ENCODE data around the gene TTC24. TPM values are rescaled to one million over a fixed set of nuclear protein-coding genes. Genes with fewer than 3 reads are reported as not detected.

The TTC24 gene
- total RNA-seq, 4 donors from 2014 or later = not detected

- Histone ChIP-seq H3K36me3 (peaks cover 0 to 40% (median 0%) of the 10 kb centered on the region in 3 donors), H3K9me3 (no peaks in the 10 kb centered on the region), H3K4me3 (no peak overlapping the region), H3K4me1 (peaks cover 0 to 4% (median 2%) of the 10 kb centered on the region in 4 donors), H3K27me3 (no peaks in the 10 kb centered on the region), H3K27ac (no peak overlapping the region)
- no peak for DNase-seq
- no peak for TF ChIP-seq CTCF (IDR thresholded peaks at IDR 0.05)
- no peak for TF ChIP-seq POLR2A (IDR thresholded peaks at IDR 0.05)
These were observed 13.6 kb downstream of the TTC24 start for GRCh38 chr1:156592910-156593660.

GRCh38 chr1:156593661-156593989, 14.1 kb downstream of the TTC24 start:
- peaks cover 0 to 44% (median 0%) of the 10 kb centered on the region in 3 donors for H3K36me3 ChIP-seq

GRCh38 chr1:156594190-156594589, 14.7 kb downstream of the TTC24 start:
- Histone ChIP-seq H3K4me1 (peaks cover 0 to 4% (median 2%) of the 10 kb centered on the region in 4 donors), H3K36me3 (peaks cover 0 to 44% (median 0%) of the 10 kb centered on the region in 3 donors), H3K4me3 (no peak overlapping the region), H3K27ac (no peak overlapping the region), H3K27me3 (no peaks in the 10 kb centered on the region), H3K9me3 (no peaks in the 10 kb centered on the region)
- DNase-seq = no peak
- no peak for TF ChIP-seq CTCF (IDR thresholded peaks at IDR 0.05)
- no peak for TF ChIP-seq POLR2A (IDR thresholded peaks at IDR 0.05)

More at GRCh38 chr1:156593661-156593989, 14.1 kb downstream of the TTC24 start:
- H3K4me1 ChIP-seq = peaks cover 0 to 4% (median 2%) of the 10 kb centered on the region in 4 donors
- no peaks in the 10 kb centered on the region for H3K9me3 ChIP-seq
- no peak for DNase-seq
- H3K27me3 ChIP-seq = no peaks in the 10 kb centered on the region
- TF ChIP-seq CTCF (IDR thresholded peaks at IDR 0.05) (no peak), POLR2A (IDR thresholded peaks at IDR 0.05) (no peak)
- no peak overlapping the region for H3K4me3 ChIP-seq
- H3K27ac ChIP-seq = no peak overlapping the region

GRCh38 chr1:156595016-156595415, 15.5 kb downstream of the TTC24 start:
- DNase-seq = no peak
- Histone ChIP-seq H3K27ac (no peak overlapping the region), H3K4me1 (peaks cover 0 to 8% (median 2%) of the 10 kb centered on the region in 4 donors), H3K27me3 (no peaks in the 10 kb centered on the region), H3K4me3 (no peak overlapping the region), H3K36me3 (peaks cover 0 to 44% (median 0%) of the 10 kb centered on the region in 3 donors), H3K9me3 (no peaks in the 10 kb centered on the region)
- TF ChIP-seq POLR2A (IDR thresholded peaks at IDR 0.05) = no peak
- TF ChIP-seq CTCF (IDR thresholded peaks at IDR 0.05) = no peak

GRCh38 chr1:156596426-156596825, 16.9 kb downstream of the TTC24 start:
- DNase-seq = no peak
- no peaks in the 10 kb centered on the region for H3K9me3 ChIP-seq
- H3K4me1 ChIP-seq = peaks cover 0 to 13% (median 5%) of the 10 kb centered on the region in 4 donors
- H3K4me3 ChIP-seq = no peak overlapping the region
- TF ChIP-seq POLR2A (IDR thresholded peaks at IDR 0.05) (no peak), CTCF (IDR thresholded peaks at IDR 0.05) (no peak)
- H3K27me3 ChIP-seq = no peaks in the 10 kb centered on the region
- H3K27ac ChIP-seq = no peak overlapping the region
- peaks cover 0 to 44% (median 0%) of the 10 kb centered on the region in 3 donors for H3K36me3 ChIP-seq
